Measurements from ENCODE around the gene CDC42BPB.

DNA sequence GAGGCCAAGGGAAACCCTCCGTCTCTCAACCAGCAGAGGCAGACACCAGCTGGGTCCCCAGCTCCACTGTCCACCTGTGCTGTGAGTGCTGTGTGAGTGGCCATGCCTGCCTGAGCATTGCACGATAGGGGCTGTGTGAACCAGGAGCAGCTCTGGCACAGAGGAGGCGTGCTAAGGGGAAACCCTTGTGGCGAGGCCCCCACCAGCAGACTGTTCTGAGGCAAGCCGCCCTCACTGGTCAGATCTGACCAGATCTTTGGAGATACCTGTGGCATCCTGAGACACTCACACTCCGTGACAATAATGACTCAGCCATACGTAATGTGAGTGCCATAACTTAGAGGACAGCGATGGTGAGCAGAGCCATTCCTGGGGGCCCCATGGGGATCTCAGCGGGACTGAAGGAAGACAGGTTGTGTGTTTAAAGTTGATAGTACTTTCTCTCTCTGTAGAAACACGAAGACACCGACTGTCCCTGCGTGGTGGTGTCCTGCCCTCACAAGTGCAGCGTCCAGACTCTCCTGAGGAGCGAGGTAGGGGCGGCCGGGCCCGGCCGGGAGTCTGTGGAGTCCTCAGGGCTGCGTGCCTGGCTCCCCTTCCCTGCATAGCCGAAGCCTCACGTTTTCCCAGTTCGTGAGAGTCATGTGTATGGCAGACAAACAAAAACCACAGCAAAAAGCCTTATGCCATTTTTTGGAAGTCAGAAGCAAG lies 171.5 kb downstream of the CDC42BPB start:
- no peak for TF ChIP-seq POLR2A (IDR thresholded peaks at IDR 0.05)
- TF ChIP-seq, protein P1, sequence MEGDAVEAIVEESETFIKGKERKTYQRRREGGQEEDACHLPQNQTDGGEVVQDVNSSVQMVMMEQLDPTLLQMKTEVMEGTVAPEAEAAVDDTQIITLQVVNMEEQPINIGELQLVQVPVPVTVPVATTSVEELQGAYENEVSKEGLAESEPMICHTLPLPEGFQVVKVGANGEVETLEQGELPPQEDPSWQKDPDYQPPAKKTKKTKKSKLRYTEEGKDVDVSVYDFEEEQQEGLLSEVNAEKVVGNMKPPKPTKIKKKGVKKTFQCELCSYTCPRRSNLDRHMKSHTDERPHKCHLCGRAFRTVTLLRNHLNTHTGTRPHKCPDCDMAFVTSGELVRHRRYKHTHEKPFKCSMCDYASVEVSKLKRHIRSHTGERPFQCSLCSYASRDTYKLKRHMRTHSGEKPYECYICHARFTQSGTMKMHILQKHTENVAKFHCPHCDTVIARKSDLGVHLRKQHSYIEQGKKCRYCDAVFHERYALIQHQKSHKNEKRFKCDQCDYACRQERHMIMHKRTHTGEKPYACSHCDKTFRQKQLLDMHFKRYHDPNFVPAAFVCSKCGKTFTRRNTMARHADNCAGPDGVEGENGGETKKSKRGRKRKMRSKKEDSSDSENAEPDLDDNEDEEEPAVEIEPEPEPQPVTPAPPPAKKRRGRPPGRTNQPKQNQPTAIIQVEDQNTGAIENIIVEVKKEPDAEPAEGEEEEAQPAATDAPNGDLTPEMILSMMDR (IDR thresholded peaks at IDR 0.05), result no peak

All from lower leg skin (tissue), 3 donors.